ACC112 (cell line): ENCODE measurements around the gene MAP4K4.
"Not testable (repeated sequence)": the region's sequence is repeated elsewhere in the genome, so short reads cannot be mapped to it uniquely, and the experiment has no call there.

ENCODE experiments used
- H2AFZ ChIP-seq: fragments of 200-600 bp; sonication (generic); one replicate; pipeline ENCODE4 v1.6.0; 2017; ENCODE audit warnings: antibody characterized with exemption, low read length; ENCODE audit not compliant: unreplicated experiment
- H3K27ac ChIP-seq: fragments of 200-600 bp; sonication (generic); 2 replicates; pipeline ENCODE4 v1.5.1; 2014; ENCODE audit warnings: low read depth, mild to moderate bottlenecking, antibody characterized with exemption, low read length, moderate library complexity
- H3K27me3 ChIP-seq: fragments of 200-600 bp; sonication (generic); 2 replicates; pipeline ENCODE4 v1.6.1; 2014; ENCODE audit warnings: mild to moderate bottlenecking, antibody characterized with exemption, low read length, moderate library complexity, mixed read lengths; ENCODE audit not compliant: insufficient read depth
- H3K36me3 ChIP-seq: fragments of 200-600 bp; sonication (generic); 2 replicates; pipeline ENCODE4 v1.6.1; 2016; ENCODE audit warnings: mild to moderate bottlenecking, antibody characterized with exemption, low read length, moderate library complexity, mixed read lengths; ENCODE audit not compliant: insufficient read depth
- H3K4me1 ChIP-seq: fragments of 200-600 bp; sonication (generic); one replicate; pipeline ENCODE4 v1.6.1; 2016; ENCODE audit warnings: low read length, mixed read lengths; ENCODE audit not compliant: insufficient read depth, unreplicated experiment, control insufficient read depth
- H3K4me3 ChIP-seq: fragments of 200-600 bp; sonication (generic); 2 replicates; pipeline ENCODE4 v1.5.1; 2014; ENCODE audit warnings: mild to moderate bottlenecking, low read depth, low read length
- H3K79me2 ChIP-seq: fragments of 200-600 bp; sonication (generic); one replicate; pipeline ENCODE4 v1.6.0; 2016; ENCODE audit warnings: low read length; ENCODE audit not compliant: control insufficient read depth, unreplicated experiment, insufficient read depth

MAP4K4 gene

DNA sequence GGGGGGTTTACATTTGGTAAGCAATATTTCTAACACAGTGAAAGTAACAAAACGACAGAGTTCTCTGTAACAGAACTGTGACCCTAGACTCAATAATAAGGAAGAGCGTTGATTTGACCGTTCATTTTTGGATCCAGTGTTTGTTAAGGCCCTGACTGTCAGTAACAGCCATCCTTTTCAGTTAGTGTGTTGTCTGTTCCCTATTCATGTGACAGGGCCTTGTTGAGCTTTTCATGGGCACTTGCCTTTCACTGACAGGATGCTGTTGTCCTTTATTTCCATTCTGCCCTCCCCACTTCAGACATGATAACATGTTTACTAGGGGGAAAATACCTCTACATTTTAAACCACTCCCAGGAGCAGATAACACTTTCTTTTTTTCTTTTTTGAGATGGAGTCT is 45.8 kb downstream of the MAP4K4 start:
- no peak overlapping the region for H2AFZ ChIP-seq
- peaks cover 81% of the 10 kb centered on the region for H3K4me1 ChIP-seq
- H3K27me3 ChIP-seq: no peaks in the 10 kb centered on the region
- peaks cover 96% of the 10 kb centered on the region for H3K79me2 ChIP-seq
- no peak overlapping the region for H3K4me3 ChIP-seq
- H3K36me3 ChIP-seq: no peaks in the 10 kb centered on the region
- peak overlapping the region; percentile 52; the same call in 1 of the 2 replicates for H3K27ac ChIP-seq

DNA sequence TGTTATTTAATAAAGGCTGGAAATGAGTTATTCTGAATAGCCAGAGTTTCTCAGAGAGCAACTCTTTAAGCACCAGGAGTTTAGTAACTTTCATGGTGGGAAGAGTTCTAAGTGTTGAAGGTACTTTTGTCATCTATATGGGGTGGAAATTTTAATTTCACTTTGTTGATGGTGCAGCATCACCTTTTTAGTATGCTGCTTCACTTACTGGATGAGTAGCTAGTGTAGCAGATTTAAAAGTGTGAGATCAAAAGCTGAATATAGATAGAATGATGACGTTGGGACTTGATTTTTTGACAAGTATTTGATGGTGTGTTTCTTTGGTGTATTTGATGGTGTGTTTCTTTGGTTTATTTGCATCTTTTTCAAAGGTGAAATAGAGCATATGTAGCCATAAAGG is 47.3 kb downstream of the MAP4K4 start:
- peaks cover 82% of the 10 kb centered on the region for H3K79me2 ChIP-seq
- no peak overlapping the region for H2AFZ ChIP-seq
- H3K27ac ChIP-seq: peak overlapping the region; percentile 28
- H3K36me3 ChIP-seq: no peaks in the 10 kb centered on the region
- peaks cover 67% of the 10 kb centered on the region for H3K4me1 ChIP-seq
- H3K4me3 ChIP-seq: no peak overlapping the region
- H3K27me3 ChIP-seq: no peaks in the 10 kb centered on the region

DNA sequence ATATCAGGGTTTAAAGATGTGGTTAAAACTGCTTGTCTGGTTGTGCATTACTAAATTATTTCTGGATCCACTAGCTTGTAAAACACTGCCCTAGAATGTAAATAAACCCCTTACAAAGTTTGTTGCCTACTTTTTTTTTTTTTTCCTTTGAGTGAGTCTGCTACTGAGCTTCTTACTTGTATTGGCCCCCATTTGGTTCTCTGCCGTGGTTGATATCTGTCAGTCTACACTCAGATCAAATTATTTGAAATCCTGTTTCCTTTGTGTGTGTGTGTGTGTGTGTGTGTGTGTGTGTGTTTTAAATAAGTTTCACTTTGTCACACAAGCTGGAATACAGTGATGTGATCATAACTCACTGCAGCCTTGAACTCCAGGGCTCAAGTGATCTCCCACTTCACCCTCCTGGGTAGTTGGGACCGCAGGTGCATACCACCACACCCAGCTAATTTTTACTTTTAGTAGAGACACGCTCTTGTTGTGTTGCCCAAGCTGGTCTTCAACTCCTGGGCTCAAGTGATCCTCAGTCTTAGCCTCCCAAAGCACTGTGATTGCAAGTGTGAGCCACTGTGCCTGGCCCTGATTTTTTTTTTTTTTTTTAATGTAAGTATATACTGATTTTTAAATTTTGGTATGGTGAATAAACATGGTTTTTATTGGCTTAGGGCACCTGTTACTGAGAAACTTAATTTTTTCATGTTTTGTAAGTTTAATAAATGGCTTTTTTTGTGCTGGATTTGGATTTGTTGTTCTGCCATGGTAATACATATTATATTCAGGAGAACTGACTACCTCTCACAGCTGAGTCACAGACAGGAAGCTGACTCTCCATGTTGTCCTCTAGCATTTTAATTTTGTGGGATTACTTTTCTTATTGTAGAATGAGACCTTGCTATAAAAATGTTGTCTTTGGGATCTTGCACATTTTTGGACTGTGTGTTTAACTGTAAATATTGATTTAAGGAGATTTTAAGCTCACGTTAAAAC is 48.5 kb downstream of the MAP4K4 start:
- no peak overlapping the region for H2AFZ ChIP-seq
- H3K4me3 ChIP-seq: peak overlapping the region; percentile 38; the same call in 1 of the 2 replicates
- no peaks in the 10 kb centered on the region for H3K36me3 ChIP-seq
- H3K27ac ChIP-seq: peak overlapping the region; percentile 91
- H3K79me2 ChIP-seq: peaks cover 78% of the 10 kb centered on the region
- H3K4me1 ChIP-seq: peaks cover 65% of the 10 kb centered on the region
- H3K27me3 ChIP-seq: no peaks in the 10 kb centered on the region

DNA sequence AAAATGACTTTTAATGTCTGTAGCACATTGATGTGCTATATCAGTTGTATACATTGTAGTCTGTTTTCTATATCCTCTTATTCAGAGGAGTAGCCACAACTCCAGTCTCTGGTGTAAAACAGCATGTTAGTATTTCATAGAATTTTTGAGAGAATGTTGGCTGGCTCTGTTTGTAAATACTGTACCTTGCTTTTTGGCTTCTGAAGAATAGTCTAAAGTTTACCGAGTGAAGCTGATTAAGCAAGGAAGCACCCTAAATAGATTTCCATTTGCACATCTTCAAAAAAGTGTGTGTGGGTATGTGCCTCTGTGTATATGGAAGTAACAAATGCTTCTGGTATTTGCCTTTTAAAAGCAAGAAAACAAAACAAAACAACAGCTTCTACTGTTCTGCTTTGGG is 50.5 kb downstream of the MAP4K4 start:
- H3K79me2 ChIP-seq: peaks cover 78% of the 10 kb centered on the region
- H3K4me1 ChIP-seq: peaks cover 68% of the 10 kb centered on the region
- H3K4me3 ChIP-seq: no peak overlapping the region
- no peak overlapping the region for H2AFZ ChIP-seq
- peak overlapping the region; percentile 91; the same call in 1 of the 2 replicates for H3K27ac ChIP-seq
- H3K27me3 ChIP-seq: no peaks in the 10 kb centered on the region
- H3K36me3 ChIP-seq: no peaks in the 10 kb centered on the region

DNA sequence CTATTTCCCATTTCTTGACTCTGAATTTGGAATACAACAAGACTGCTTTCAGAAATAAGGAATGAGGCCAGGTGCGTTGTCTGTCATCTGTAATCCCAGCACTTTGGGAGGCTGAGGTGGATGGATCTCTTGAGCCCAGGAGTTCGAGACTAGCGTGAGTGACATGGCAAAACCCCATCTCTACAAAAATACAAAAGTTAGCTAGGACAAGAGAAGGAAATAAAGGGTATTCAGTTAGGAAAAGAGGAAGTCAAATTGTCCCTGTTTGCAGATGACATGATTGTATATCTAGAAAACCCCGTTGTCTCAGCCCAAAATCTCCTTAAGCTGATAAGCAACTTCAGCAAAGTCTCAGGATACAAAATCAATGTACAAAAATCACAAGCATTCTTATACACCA is 51.0 kb downstream of the MAP4K4 start:
- not testable (repeated sequence) for H2AFZ ChIP-seq, H3K27me3 ChIP-seq, H3K4me3 ChIP-seq, H3K27ac ChIP-seq, H3K36me3 ChIP-seq
- H3K4me1 ChIP-seq: peaks cover 68% of the 10 kb centered on the region
- H3K79me2 ChIP-seq: peaks cover 78% of the 10 kb centered on the region

DNA sequence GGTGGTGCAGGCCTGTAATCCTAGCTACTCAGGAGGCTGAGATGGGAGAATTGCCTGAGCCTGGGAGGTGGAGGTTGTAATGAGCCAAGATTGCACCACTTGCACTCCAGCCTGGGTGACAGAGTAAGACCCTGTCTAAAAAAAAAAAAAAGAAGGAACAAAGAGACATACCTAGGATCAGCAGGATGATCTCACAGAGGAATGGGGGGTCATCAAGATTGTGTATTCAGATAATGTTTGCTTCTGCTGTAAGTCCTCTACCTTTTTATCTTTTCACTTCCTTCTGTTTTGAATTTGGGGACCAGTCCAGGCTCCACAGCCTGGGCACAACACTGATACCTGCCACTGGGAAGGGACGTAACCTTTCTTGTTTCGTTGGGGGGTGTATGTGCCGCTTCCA is 53.2 kb downstream of the MAP4K4 start:
- Histone ChIP-seq H3K4me3 (peak overlapping the region; percentile 66; the same call in 1 of the 2 replicates), H3K27ac (peak overlapping the region; percentile 53; the same call in 1 of the 2 replicates), H3K4me1 (peaks cover 77% of the 10 kb centered on the region), H3K36me3 (no peaks in the 10 kb centered on the region), H3K27me3 (no peaks in the 10 kb centered on the region), H2AFZ (no peak overlapping the region), H3K79me2 (peaks cover 80% of the 10 kb centered on the region)

DNA sequence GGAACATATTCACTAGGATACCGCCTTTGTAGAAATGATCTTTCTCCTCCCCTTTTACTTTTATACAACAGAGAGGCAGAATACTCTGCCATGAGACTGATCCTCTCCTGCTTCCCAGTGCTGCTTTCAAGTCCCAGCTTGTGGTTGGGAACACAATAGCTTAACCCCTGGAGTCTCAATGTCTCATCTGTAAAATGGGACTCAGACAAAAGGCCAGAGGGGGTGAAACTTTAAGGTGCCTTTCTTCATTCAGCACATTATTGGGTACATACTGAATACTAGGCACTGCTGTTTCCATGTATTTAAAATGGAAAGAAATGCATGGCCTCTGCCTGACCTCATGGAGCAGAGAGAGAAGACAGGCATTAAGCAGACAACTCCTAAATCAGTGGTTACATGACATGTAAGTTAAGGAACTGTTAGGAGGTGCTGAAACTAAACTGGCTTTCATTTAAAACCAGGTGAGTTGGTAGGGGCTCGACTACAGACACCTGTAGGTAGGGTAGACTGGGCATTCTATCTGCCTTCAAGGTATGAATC is 53.8 kb downstream of the MAP4K4 start:
- Histone ChIP-seq H3K4me1 (peaks cover 72% of the 10 kb centered on the region), H3K79me2 (peaks cover 79% of the 10 kb centered on the region), H3K36me3 (no peaks in the 10 kb centered on the region), H3K4me3 (peak overlapping the region; percentile 66), H3K27ac (peak overlapping the region; percentile 53), H2AFZ (no peak overlapping the region), H3K27me3 (no peaks in the 10 kb centered on the region)

DNA sequence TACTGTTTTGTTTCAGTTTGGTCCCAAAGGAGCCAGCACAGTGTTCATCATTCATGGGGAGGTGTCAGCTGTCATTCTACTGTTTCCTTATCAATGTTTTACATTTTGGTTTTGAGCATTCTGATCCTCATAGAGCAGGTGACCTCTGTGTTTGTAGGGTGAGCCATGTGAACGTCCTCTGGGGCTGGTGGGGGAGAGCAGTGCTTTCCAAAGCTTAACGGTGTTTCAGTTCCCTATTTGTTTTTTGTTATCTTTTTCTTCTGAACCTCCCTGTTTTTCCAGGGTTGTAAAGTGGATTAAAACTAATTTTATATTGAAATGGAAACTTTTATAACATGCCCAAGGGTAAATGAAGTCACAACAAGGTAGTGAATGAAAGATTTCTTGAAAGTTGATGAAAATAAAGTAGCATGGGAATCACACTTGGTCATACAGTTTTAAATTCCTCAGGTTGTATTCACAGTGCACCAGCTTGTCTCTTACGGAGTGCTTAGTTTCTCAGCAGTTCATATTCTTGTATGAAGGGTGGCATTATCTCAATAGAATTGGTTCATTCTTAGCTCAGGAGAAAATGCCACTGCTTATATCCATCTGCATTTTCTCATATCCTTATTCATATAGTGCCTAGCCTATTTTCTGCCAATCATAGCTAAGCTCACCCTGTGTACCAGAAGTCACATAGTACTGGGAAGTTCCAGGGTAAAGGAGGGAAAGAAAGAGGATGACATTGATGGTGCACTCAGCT is 54.5 kb downstream of the MAP4K4 start:
- H3K4me1 ChIP-seq: peaks cover 65% of the 10 kb centered on the region

DNA sequence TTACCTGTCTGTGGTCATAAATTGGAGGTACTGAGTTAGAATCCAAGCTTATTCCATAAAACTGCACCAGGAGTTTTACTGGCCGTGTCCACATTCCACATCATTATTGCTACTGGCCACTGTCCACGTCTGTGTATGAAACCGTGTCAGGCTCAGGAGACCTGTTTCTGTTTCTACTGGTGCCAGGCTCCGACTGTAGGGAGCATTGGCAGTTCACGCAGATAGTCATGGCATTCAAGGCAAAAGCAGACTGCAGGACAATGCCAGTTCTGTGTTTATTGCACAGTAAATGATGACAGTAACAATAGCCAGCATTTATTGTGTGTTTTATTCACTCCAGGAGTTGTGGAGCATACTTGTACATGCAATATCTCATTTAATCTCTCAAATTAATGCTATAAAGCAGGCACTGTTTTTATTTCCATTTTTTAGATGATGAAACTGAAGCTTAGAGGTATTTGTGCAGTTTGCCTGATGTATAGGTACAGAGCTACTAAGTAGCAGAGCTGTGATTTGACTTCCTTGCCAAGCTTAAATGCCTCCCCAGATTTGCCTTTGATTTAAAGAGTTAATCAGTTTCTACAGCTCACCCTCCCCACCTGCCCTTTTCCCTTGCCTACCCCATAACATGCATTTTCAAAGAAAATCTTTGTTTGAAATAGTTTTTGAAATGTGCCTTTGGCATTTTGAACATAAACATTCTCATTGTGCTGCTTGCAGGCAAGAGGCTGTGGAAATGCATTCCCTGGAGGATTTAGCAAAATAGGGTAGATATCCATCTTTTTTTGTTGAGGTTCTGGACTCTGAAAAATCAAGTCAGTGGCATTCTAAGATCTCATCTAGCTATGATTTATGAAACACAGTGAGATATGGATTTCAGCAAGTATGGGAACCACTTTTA is 55.5 kb downstream of the MAP4K4 start:
- H3K27ac ChIP-seq: peak overlapping the region; percentile 53
- H3K36me3 ChIP-seq: no peaks in the 10 kb centered on the region
- peak overlapping the region; percentile 66; the same call in 1 of the 2 replicates for H3K4me3 ChIP-seq
- H3K4me1 ChIP-seq: peaks cover 62% of the 10 kb centered on the region
- no peaks in the 10 kb centered on the region for H3K27me3 ChIP-seq
- H3K79me2 ChIP-seq: peaks cover 79% of the 10 kb centered on the region
- no peak overlapping the region for H2AFZ ChIP-seq

More for the DNA sequence above, 54.5 kb downstream of the MAP4K4 start:
- Histone ChIP-seq H3K27me3 (no peaks in the 10 kb centered on the region), H3K27ac (peak overlapping the region; percentile 53), H3K4me3 (peak overlapping the region; percentile 66), H3K79me2 (peaks cover 79% of the 10 kb centered on the region), H2AFZ (no peak overlapping the region), H3K36me3 (no peaks in the 10 kb centered on the region)
